ENCODE measurements around the gene MYO9A.

Gene MYO9A

GRCh38 chr15:71893691-71894090, 224.3 kb downstream of the MYO9A start:
- TF ChIP-seq, protein P1, sequence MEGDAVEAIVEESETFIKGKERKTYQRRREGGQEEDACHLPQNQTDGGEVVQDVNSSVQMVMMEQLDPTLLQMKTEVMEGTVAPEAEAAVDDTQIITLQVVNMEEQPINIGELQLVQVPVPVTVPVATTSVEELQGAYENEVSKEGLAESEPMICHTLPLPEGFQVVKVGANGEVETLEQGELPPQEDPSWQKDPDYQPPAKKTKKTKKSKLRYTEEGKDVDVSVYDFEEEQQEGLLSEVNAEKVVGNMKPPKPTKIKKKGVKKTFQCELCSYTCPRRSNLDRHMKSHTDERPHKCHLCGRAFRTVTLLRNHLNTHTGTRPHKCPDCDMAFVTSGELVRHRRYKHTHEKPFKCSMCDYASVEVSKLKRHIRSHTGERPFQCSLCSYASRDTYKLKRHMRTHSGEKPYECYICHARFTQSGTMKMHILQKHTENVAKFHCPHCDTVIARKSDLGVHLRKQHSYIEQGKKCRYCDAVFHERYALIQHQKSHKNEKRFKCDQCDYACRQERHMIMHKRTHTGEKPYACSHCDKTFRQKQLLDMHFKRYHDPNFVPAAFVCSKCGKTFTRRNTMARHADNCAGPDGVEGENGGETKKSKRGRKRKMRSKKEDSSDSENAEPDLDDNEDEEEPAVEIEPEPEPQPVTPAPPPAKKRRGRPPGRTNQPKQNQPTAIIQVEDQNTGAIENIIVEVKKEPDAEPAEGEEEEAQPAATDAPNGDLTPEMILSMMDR (IDR thresholded peaks at IDR 0.05; ENCODE audit: low read depth, low read length), result no peak
- no peak for DNase-seq (ENCODE audit: extremely low read depth, low read depth)

DNA sequence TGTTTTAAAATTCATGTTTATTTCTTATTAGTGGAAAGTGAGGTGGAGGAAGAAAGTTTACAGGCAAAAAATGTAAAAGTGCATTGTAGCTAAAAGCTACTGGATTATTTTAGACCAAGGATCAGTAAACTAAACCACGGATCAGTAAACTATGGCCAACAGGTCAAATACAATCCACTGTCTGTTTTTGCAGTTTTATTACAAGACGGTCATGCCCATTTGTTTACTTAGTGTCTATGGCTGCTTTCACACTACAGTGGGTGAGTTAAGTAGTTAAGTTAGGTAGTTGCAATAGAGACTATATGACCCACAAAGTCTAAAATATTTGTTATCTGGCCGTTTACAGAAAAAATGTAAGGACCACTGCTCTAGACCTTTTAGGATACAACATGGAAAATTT, 225.6 kb downstream of the MYO9A start:
- no peak for DNase-seq (ENCODE audit: extremely low read depth, low read depth)
- TF ChIP-seq, protein P1 (IDR thresholded peaks at IDR 0.05; ENCODE audit: low read depth, low read length), result no peak

DNA sequence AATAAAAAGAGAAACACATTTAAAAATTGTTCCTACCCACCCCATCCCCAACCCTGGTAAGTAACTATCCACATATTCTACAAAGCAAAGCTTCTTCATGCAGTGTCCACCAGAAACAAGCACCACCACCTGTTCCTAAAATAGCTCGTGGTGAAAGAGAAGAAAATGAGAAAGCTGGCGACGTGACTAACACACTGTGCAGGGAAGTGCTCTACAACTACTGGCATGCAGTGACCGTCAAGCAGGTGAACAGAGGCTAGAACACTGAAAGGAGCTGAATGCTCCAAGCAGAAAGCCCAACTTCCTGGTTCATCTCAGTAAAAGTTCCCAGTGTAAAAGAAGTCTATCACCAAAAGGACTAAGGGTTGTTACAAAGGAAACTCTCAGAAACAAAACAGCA, 226.9 kb downstream of the MYO9A start:
- TF ChIP-seq, protein P1 (IDR thresholded peaks at IDR 0.05; ENCODE audit: low read depth, low read length), result no peak
- no peak for DNase-seq (ENCODE audit: extremely low read depth, low read depth)

- TF ChIP-seq, protein P1 (IDR thresholded peaks at IDR 0.05; ENCODE audit: low read depth, low read length), result no peak
- no peak for DNase-seq (ENCODE audit: extremely low read depth, low read depth)
These were observed 228.0 kb downstream of the MYO9A start for GRCh38 chr15:71889947-71890346.

DNA sequence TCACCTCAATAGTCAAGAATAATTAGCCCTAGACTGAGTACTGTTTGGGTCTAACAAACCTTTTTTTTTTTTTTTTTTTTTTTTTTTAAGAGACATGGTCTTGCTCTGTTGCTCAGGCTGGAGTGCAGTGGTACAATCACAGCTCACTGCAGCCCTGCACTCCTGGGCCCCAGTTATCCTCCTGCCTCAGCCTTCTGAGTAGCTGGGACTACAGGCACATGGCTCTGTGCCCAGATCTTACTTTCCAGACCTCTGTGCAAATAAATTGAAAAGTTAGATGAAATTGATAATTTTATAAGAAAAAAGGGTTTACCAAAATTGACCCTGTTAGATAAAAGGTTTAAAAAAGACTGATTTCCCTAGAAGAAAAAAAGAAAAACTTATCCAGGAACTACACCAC, 228.6 kb downstream of the MYO9A start:
- TF ChIP-seq, protein P1 (IDR thresholded peaks at IDR 0.05; ENCODE audit: low read depth, low read length), result no peak
- DNase-seq (ENCODE audit: extremely low read depth, low read depth), result no peak

- TF ChIP-seq, protein P1 (IDR thresholded peaks at IDR 0.05; ENCODE audit: low read depth, low read length), result no peak
- DNase-seq (ENCODE audit: extremely low read depth, low read depth), result no peak
These were observed 229.2 kb downstream of the MYO9A start for GRCh38 chr15:71888797-71889196.

DNA sequence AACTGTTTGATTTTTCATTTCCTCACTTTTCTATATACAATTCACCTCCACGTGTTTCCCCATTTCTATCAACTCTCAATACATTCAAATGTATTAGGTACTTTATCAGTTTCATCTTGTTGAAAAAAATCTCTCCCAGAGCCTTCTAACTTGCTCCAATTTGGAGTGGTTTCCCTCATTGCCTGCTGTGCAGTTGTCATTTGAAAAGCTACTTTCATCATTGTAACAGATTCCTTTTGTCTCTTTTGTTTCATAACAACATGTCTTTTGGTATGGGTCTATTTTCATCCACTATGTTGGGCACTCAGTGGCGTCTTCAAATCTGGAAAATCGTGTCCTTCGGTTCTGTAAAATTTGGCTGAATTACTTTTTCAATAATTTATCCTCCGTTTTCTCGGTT, 232.6 kb downstream of the MYO9A start:
- TF ChIP-seq, protein P1 (IDR thresholded peaks at IDR 0.05; ENCODE audit: low read depth, low read length), result no peak
- no peak for DNase-seq (ENCODE audit: extremely low read depth, low read depth)
